Inflammatory macrophage treated with lipopolysaccharide for 1 hour (primary cell): ENCODE results near the gene NETO2.

Source experiments
- DNase-seq, 2 donors: peaks; one replicate each; pipeline ENCODE4 v3.0.0-alpha.2; 2020 to 2022

Gene NETO2

DNA sequence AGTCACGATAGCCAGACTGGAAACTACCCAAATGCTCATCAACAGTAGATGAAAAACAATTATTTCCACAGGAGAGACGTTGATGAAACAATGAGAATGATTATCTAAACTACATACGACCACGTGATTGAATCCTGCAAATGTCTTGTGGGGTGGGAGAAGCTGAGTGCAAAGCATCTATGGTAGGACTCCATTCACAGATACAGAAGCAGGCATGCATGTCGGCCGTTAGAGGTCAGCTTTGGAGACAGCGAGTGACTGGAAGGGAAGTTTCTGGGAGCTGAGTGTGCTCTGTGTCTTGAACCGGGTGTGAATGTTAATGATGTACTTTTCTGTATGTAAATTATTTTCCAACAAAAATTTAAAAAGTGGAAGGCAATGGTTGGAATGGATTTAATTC lies 98.7 kb downstream of the NETO2 start:
- DNase-seq = peak; percentile 23 to 35

GRCh38 chr16:47043970-47044684 lies 99.6 kb downstream of the NETO2 start:
- no peak for DNase-seq

GRCh38 chr16:47043200-47043599 lies 100.5 kb downstream of the NETO2 start:
- DNase-seq = no peak

DNA sequence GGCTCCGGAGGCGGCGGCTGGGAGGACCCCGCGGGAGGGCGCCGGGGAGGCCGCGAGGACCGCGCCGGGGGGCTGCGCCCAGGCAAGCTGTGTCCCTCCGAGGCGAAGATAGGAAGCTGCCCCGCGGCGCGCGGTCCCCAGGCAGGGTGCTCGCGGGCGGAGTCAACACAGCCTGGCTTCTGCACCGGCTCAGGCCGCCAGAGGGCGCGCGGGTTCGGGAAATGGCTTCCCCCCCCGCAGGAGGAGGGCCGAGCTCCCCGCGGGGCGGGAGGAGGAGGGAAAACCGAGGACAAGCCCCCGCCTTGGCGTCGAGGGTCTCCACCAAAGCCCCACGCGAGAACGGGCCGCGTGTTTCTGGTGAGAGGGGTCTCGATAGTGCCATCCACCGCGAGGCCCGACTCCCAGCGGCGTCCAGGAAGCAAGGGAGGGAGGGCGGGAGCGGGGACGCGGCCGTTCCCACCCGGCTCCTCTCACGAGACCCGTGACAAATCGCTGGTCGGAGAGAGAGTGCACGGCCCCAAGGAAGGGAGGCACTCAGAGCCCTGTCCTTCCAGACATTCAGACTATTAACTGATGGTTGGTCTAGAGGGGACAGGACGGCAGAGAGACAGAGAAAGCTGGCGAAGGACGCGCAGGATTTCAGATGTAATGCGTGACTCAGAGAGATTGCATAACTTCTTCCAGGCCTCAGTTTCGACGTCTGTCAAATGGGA lies 105.8 kb downstream of the NETO2 start:
- peak; percentile 73 to 97 for DNase-seq

DNA sequence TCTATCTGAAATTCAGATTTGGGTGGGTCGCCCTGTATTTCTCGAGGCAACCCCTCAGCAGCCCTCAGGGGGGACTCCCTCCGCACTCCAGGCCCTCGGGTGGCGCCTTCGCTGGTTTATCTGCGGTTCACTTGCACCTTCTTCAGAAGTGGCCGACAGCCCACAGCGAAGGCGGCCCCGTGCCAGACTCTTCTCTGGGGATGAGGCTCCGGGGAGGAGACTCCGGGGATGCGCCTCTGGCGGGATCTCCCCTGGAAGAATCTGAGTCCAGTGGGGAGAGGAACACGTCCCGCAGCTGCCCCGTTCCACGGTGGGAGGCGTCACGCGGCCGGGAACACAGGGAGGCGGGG lies 106.4 kb downstream of the NETO2 start:
- no peak for DNase-seq

DNA sequence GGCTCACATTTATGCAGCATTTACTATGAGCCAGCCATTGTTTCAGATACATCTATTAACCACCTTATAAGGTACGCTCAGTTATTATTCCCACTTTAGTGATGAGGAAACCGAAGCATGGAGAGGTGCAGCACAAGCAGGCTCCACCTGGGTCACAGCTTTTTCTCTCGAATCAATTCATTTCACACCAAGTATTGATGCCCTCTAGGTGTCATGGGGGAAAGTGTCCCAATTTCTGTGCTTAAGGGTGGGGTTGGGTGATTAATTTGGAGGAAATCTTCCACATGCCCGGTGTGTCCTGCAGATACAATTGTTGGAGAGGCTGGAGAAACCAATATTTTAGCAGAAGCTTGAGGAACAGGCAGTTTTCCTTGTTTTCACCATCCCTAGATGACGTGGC lies 107.5 kb downstream of the NETO2 start:
- DNase-seq = no peak

- DNase-seq = no peak
Observed at GRCh38 chr16:47035436-47035835, 108.3 kb downstream of the NETO2 start.

- DNase-seq = no peak
Observed at GRCh38 chr16:47034455-47034854, 109.3 kb downstream of the NETO2 start.

- no peak for DNase-seq
Observed at GRCh38 chr16:47033176-47033575, 110.6 kb downstream of the NETO2 start.

GRCh38 chr16:47029724-47030123 lies 114.0 kb downstream of the NETO2 start:
- DNase-seq = peak in 1 of 2 donors; percentile 7

- DNase-seq = no peak
Observed at GRCh38 chr16:47028767-47029377, 114.9 kb downstream of the NETO2 start.
